HepG2 (cell line): ENCODE results near the gene FBXO4. TPM values are rescaled to one million over a fixed set of nuclear protein-coding genes. Genes with fewer than 3 reads are reported as not detected.

Experiments used
- BRCA1 ChIP-seq: sonication (generic); formaldehyde crosslinking; IDR thresholded peaks from 2 replicates; pipeline ENCODE4 v1.4.0; 2020; ENCODE audit warnings: missing genetic modification reagents
- CEBPZ ChIP-seq: IDR thresholded peaks from 2 replicates; pipeline ENCODE4 v1.6.1; 2012; ENCODE audit warnings: low read length, improper control_type of control experiment
- FOXO1 ChIP-seq: sonication (generic); formaldehyde crosslinking; IDR thresholded peaks from 2 replicates; pipeline ENCODE4 v1.4.0; 2020; ENCODE audit warnings: missing genetic modification reagents
- HNRNPLL ChIP-seq: fragments of 200-400 bp; formaldehyde crosslinking; IDR thresholded peaks from 2 replicates; pipeline ENCODE4 v1.6.1; 2017; ENCODE audit warnings: mild to moderate bottlenecking, low read depth, low read length; ENCODE audit not compliant: poor library complexity, severe bottlenecking
- MTF1 ChIP-seq: sonication (generic); formaldehyde crosslinking; IDR thresholded peaks from 2 replicates; pipeline ENCODE4 v1.5.0; 2020; ENCODE audit warnings: missing genetic modification reagents
- POGK ChIP-seq: sonication (generic); formaldehyde crosslinking; conservative IDR thresholded peaks from 2 replicates; pipeline ENCODE4 v1.8.0; 2022; ENCODE audit warnings: mild to moderate bottlenecking, moderate library complexity, missing genetic modification reagents
- PRMT3 ChIP-seq: sonication (generic); formaldehyde crosslinking; IDR thresholded peaks from 2 replicates; pipeline ENCODE4 v1.8.1; 2022; ENCODE audit warnings: low read depth, mild to moderate bottlenecking, moderate library complexity, missing genetic modification reagents, borderline replicate concordance
- SALL1 ChIP-seq: sonication (generic); formaldehyde crosslinking; IDR thresholded peaks from 2 replicates; pipeline ENCODE4 v1.8.0; 2022; ENCODE audit warnings: mild to moderate bottlenecking, missing genetic modification reagents
- SCMH1 ChIP-seq: sonication (generic); formaldehyde crosslinking; IDR thresholded peaks from 2 replicates; pipeline ENCODE4 v1.9.0; 2021; ENCODE audit warnings: missing genetic modification reagents, mild to moderate bottlenecking, borderline replicate concordance
- THAP7 ChIP-seq: sonication (generic); formaldehyde crosslinking; IDR thresholded peaks from 2 replicates; pipeline ENCODE4 v1.8.1; 2023; ENCODE audit warnings: mild to moderate bottlenecking, missing genetic modification reagents
- ZFAT ChIP-seq: sonication (generic); formaldehyde crosslinking; conservative IDR thresholded peaks from 2 replicates; pipeline ENCODE4 v1.8.1; 2023; ENCODE audit warnings: missing genetic modification reagents, inconsistent platforms
- ZNF580 ChIP-seq: IDR thresholded peaks from 2 replicates; pipeline ENCODE4 v1.6.1; 2016; ENCODE audit warnings: low read depth, borderline replicate concordance
- ZNF670 ChIP-seq: sonication (generic); formaldehyde crosslinking; IDR thresholded peaks from 2 replicates; pipeline ENCODE4 v1.8.0; 2022; ENCODE audit warnings: mild to moderate bottlenecking, missing genetic modification reagents, borderline replicate concordance
- ZNF678 ChIP-seq: sonication (generic); formaldehyde crosslinking; IDR thresholded peaks from 2 replicates; pipeline ENCODE4 v1.4.0; 2020; ENCODE audit warnings: mild to moderate bottlenecking, missing genetic modification reagents
- ZNF749 ChIP-seq: sonication (generic); formaldehyde crosslinking; IDR thresholded peaks from 2 replicates; pipeline ENCODE4 v1.8.0; 2022; ENCODE audit warnings: mild to moderate bottlenecking, missing genetic modification reagents, moderate library complexity, borderline replicate concordance
- ZNF773 ChIP-seq: sonication (generic); formaldehyde crosslinking; IDR thresholded peaks from 2 replicates; pipeline ENCODE4 v1.4.0; 2020; ENCODE audit warnings: missing genetic modification reagents, borderline replicate concordance
- ZSCAN30 ChIP-seq: sonication (generic); formaldehyde crosslinking; IDR thresholded peaks from 2 replicates; pipeline ENCODE4 v1.5.0; 2020; ENCODE audit warnings: mild to moderate bottlenecking, missing genetic modification reagents
- ZXDC ChIP-seq: sonication (generic); formaldehyde crosslinking; IDR thresholded peaks from 2 replicates; pipeline ENCODE4 v1.5.0; 2020; ENCODE audit warnings: mild to moderate bottlenecking, missing genetic modification reagents
- polyA plus RNA-seq, 8 experiments: library from polyadenylated mRNA; depleted of rRNA in 3 of 8; stranded (reverse) in 7 of 8; unstranded in 1 of 8; fragments of >200 nt; fragmentation: Illumina TruSeq in 4 of 8; extraction: Trizol in 4 of 8; gene quantifications; 2 replicates each; pipeline versions ENCODE4 v1.2.1 to v1.2.3, GENCODE V29; 2011 to 2016; ENCODE audit warnings: low read depth in 4 of 8, missing spikeins in 1 of 8, mixed read lengths in 1 of 8; ENCODE audit not compliant: insufficient read depth in 1 of 8
- total RNA-seq, 5 experiments: library from RNA; depleted of rRNA; stranded (reverse); fragments of >200 nt; fragmentation: Illumina TruSeq; extraction: Trizol; gene quantifications; 2 replicates each; pipeline ENCODE4 v1.2.3, GENCODE V29; 2016; ENCODE audit warnings: low read depth in 1 of 5

Gene FBXO4
- total and polyA plus RNA-seq, 2 of the 13 experiments (the other 11 are each of a cell fraction or from before 2014, with no cell fraction given): 5.2 to 16.4 TPM

GRCh38 chr5:41903892-41904799 is 20.9 kb upstream of the FBXO4 start, which contains the start of gene RIMOC1 (continued):
- TF ChIP-seq SCMH1 (CRISPR knock-in tag): no peak
- 0 out of 2 replicates have a peak, but pooled peaks have one; percentile 34 for TF ChIP-seq MTF1 (CRISPR knock-in tag)
- peak; percentile 49; the same call in 1 of the 2 replicates for TF ChIP-seq THAP7 (CRISPR knock-in tag)
- TF ChIP-seq ZNF678 (CRISPR knock-in tag): peak; percentile 80
- TF ChIP-seq ZNF773 (CRISPR knock-in tag): 0 out of 2 replicates have a peak, but pooled peaks have one; percentile 57
- TF ChIP-seq FOXO1 (CRISPR knock-in tag): peak; percentile 59; the same call in 1 of the 2 replicates
- peak; percentile 94; the same call in 1 of the 2 replicates for TF ChIP-seq ZSCAN30 (CRISPR knock-in tag)
- peak; percentile 86; the same call in 1 of the 2 replicates for TF ChIP-seq BRCA1 (CRISPR knock-in tag)
- peak; percentile 70; the same call in 1 of the 2 replicates for TF ChIP-seq ZNF749
- peak; percentile 79 for TF ChIP-seq POGK (CRISPR knock-in tag)
- TF ChIP-seq PRMT3 (CRISPR knock-in tag): no peak
- TF ChIP-seq SALL1 (CRISPR knock-in tag): peak; percentile 93
- TF ChIP-seq ZNF580 (CRISPR knock-in tag): peak; percentile 83
- no peak for TF ChIP-seq CEBPZ
- peak; percentile 75; the same call in 1 of the 2 replicates for TF ChIP-seq ZNF670
- TF ChIP-seq HNRNPLL: peak; percentile 64
- TF ChIP-seq ZXDC: 0 out of 2 replicates have a peak, but pooled peaks have one; percentile 65
- TF ChIP-seq ZFAT (CRISPR knock-in tag): no peak
